ENCODE data around the gene BPHL. TPM values are rescaled to one million over a fixed set of nuclear protein-coding genes. Genes with fewer than 3 reads are reported as not detected.

BPHL gene
- total and polyA plus RNA-seq, 10 of the 15 experiments (the other 5 are each of a cell fraction or from before 2014, with no cell fraction given) = 8.0 to 17.8 (median 12.4) TPM

GRCh38 chr6:3136292-3137011 lies 17.9 kb downstream of the BPHL start:
- Histone ChIP-seq H3K27ac (ENCODE audit: control insufficient read depth, insufficient read depth) (no peak overlapping the region), H3K4me2 (ENCODE audit: control insufficient read depth, insufficient read depth) (no peak overlapping the region), H4K20me1 (ENCODE audit: control insufficient read depth, insufficient read depth) (no peaks in the 10 kb centered on the region), H3K9ac (ENCODE audit: control insufficient read depth, insufficient read depth, low read length) (no peak overlapping the region), H3K9me3 (replicated peaks; ENCODE audit: control insufficient read depth, insufficient read depth, low read length) (no peaks in the 10 kb centered on the region), H3K79me2 (ENCODE audit: control insufficient read depth, insufficient read depth, low read length) (no peaks in the 10 kb centered on the region), H3K27me3 (replicated peaks in 1 of 2; ENCODE audit: control insufficient read depth in 2 of 2, insufficient read depth in 2 of 2, low read length in 1 of 2) (no peaks in the 10 kb centered on the region), H3K4me3 (no peak overlapping the region), H2AFZ (ENCODE audit: control insufficient read depth, low read depth, low read length) (no peak overlapping the region), H3K36me3 (ENCODE audit: control insufficient read depth in 2 of 2, insufficient read depth in 2 of 2, low read length in 1 of 2) (no peaks in the 10 kb centered on the region), H3K4me1 (ENCODE audit: control insufficient read depth, insufficient read depth, low read length) (peaks cover 7% of the 10 kb centered on the region)
- no TSS peak for BruUV-seq (replicated peaks)
- no peak for TF ChIP-seq PAX5 (IDR thresholded peaks at IDR 0.05; ENCODE audit: borderline replicate concordance, low read depth, low read length)
- TF ChIP-seq HDAC2 (IDR thresholded peaks at IDR 0.05) = no peak
- no peak for TF ChIP-seq STAT3 (IDR thresholded peaks at IDR 0.05; ENCODE audit: low read depth, low read length)
- no peak for TF ChIP-seq MEF2A (IDR thresholded peaks at IDR 0.05; ENCODE audit: insufficient read depth, low read depth, low read length)
- TF ChIP-seq, protein P1, sequence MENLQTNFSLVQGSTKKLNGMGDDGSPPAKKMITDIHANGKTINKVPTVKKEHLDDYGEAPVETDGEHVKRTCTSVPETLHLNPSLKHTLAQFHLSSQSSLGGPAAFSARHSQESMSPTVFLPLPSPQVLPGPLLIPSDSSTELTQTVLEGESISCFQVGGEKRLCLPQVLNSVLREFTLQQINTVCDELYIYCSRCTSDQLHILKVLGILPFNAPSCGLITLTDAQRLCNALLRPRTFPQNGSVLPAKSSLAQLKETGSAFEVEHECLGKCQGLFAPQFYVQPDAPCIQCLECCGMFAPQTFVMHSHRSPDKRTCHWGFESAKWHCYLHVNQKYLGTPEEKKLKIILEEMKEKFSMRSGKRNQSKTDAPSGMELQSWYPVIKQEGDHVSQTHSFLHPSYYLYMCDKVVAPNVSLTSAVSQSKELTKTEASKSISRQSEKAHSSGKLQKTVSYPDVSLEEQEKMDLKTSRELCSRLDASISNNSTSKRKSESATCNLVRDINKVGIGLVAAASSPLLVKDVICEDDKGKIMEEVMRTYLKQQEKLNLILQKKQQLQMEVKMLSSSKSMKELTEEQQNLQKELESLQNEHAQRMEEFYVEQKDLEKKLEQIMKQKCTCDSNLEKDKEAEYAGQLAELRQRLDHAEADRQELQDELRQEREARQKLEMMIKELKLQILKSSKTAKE (IDR thresholded peaks at IDR 0.05; ENCODE audit: low read depth, poor library complexity, severe bottlenecking) = no peak
- no peak for TF ChIP-seq ZNF687 (IDR thresholded peaks at IDR 0.05)
- TF ChIP-seq ASH2L (IDR thresholded peaks at IDR 0.05; ENCODE audit: borderline replicate concordance, low read depth) = no peak
- no peak for TF ChIP-seq YBX1 (IDR thresholded peaks at IDR 0.05)
- no peak for TF ChIP-seq MXI1 (IDR thresholded peaks at IDR 0.05; ENCODE audit: low read depth, low read length)
- TF ChIP-seq SUZ12 (IDR thresholded peaks at IDR 0.05; ENCODE audit: unreplicated experiment) = no peak
- TF ChIP-seq POLR2AphosphoS5 (IDR thresholded peaks at IDR 0.05; ENCODE audit: low read length) = no peak
- no peak for TF ChIP-seq SMC3 (IDR thresholded peaks at IDR 0.05; ENCODE audit: borderline replicate concordance, low read length)
- no peak for TF ChIP-seq YY1 (IDR thresholded peaks at IDR 0.05; ENCODE audit: low read depth, low read length)
- intact Hi-C loops (cut with micrococcal nuclease; ENCODE audit: unreplicated experiment) (no loop called here), in situ Hi-C loops (cut with MboI) (no loop called here)
- POLR2A ChIA-PET = no interaction called here
- SMC1A ChIA-PET (ENCODE audit: uncharacterized antibody, unreplicated experiment) = interaction anchor here (1.2 kb wide), 1 partner anchor 118 kb away, joined by 3 read pairs; no protein-coding TSS in a partner anchor
- FAIRE-seq (no peak), ATAC-seq (no peak), DNase-seq (ENCODE audit: low read depth, low spot score) (no peak)
- WGBS (ENCODE audit: insufficient coverage, insufficient replicate concordance, low lambda C conversion rate, missing lambda C conversion rate) = 59% methylated on average over 8 of the region's 8 CpGs
- CTCF ChIA-PET = interaction anchor here (2.1 kb wide), 1 partner anchor 10 kb away, joined by 9 read pairs; no protein-coding TSS in a partner anchor
- RAD21 ChIA-PET (ENCODE audit: unreplicated experiment) = no interaction called here
